HepG2 (cell line): ENCODE results near the gene CYSLTR2. TPM values are rescaled to one million over a fixed set of nuclear protein-coding genes. Genes with fewer than 3 reads are reported as not detected.

Experiments used
- ATAC-seq: fragments of 200-7000 bp; cut with Tn5 transposase; 3 replicates; pipeline ENCODE4 v1.9.1; 2020; ENCODE audit warnings: mild to moderate bottlenecking, moderate library complexity
- BruUV-seq: library from RNA; stranded (reverse); fragments of 400-500 nt; replicated peaks from 2 replicates; lab custom pipeline; 2021; lab: Mats Ljungman, UMichigan
- CTCF ChIA-PET: fragments of 300-600 bp; formaldehyde crosslinking; extraction: SDS; loops from one replicate; lab custom pipeline; 2021; ENCODE audit warnings: low total read pairs, inconsistent platforms, low intra/inter-chr PET ratio; lab: Yijun Ruan, JAX
- POLR2A ChIA-PET: fragments of 350-600 bp; sonication (Branson Sonifier 250); formaldehyde crosslinking; loops from one replicate; lab custom pipeline; 2020; ENCODE audit warnings: antibody characterized with exemption, inconsistent platforms; lab: Yijun Ruan, JAX
- DNase-seq: peaks from one replicate; pipeline ENCODE4 v3.0.0-alpha.2; 2015; ENCODE audit warnings: low spot score
- FAIRE-seq: peaks from 3 replicates; lab custom pipeline; 2011; peaks lifted over from hg19 to GRCh38; lab: Jason Lieb, UNC
- H2AFZ ChIP-seq: one replicate; pipeline ENCODE4 v1.6.1; 2011; ENCODE audit warnings: low read length, inconsistent platforms
- H3K27ac ChIP-seq: fragments of 300-600 bp; 3 replicates; pipeline ENCODE4 v1.8.0; 2011; ENCODE audit warnings: mixed run types, mild to moderate bottlenecking, mixed read lengths, low read length, inconsistent platforms; ENCODE audit not compliant: insufficient read depth; ENCODE audit errors: extremely low read length
- H3K27me3 ChIP-seq, 2 experiments: fragments of 200-600 bp in 1 of 2; 2 replicates in 1 of 2; 3 replicates in 1 of 2; pipeline versions ENCODE4 v1.6.0 to v1.8.0; 2011; ENCODE audit warnings: low read length in 2 of 2, mild to moderate bottlenecking in 2 of 2, moderate library complexity in 2 of 2, inconsistent platforms in 1 of 2; ENCODE audit not compliant: insufficient read depth in 2 of 2, control insufficient read depth in 1 of 2
- H3K36me3 ChIP-seq, 2 experiments: fragments of 200-600 bp in 1 of 2; replicated peaks in 1 of 2; 2 replicates in 1 of 2; 3 replicates in 1 of 2; pipeline versions ENCODE4 v1.5.1 to v1.8.0; 2011; ENCODE audit warnings: low read length in 2 of 2, inconsistent platforms in 1 of 2; ENCODE audit not compliant: insufficient read depth in 2 of 2, control insufficient read depth in 1 of 2
- H3K4me1 ChIP-seq: 2 replicates; pipeline ENCODE4 v1.5.1; 2012; ENCODE audit warnings: low read length, inconsistent platforms; ENCODE audit not compliant: insufficient read depth
- H3K4me2 ChIP-seq: 2 replicates; pipeline ENCODE4 v1.6.0; 2011; ENCODE audit warnings: low read depth, low read length, inconsistent platforms
- H3K4me3 ChIP-seq, 3 experiments: fragments of 200-600 bp in 1 of 3; sonication (generic), shearing (Covaris generic) in 1 of 3; replicated peaks in 1 of 3; 2 replicates each; pipeline ENCODE4 v1.5.1; 2011 to 2016; ENCODE audit warnings: low read length in 3 of 3, inconsistent platforms in 2 of 3, low read depth in 2 of 3, mild to moderate bottlenecking in 2 of 3, control low read depth in 1 of 3, mixed read lengths in 1 of 3; ENCODE audit not compliant: insufficient read depth in 1 of 3
- H3K79me2 ChIP-seq: one replicate; pipeline ENCODE4 v1.6.1; 2011; ENCODE audit warnings: low read length, inconsistent platforms; ENCODE audit not compliant: insufficient read depth
- H3K9ac ChIP-seq: 2 replicates; pipeline ENCODE4 v1.6.0; 2011; ENCODE audit warnings: mild to moderate bottlenecking, low read depth, low read length, inconsistent platforms; ENCODE audit not compliant: insufficient read depth
- H3K9me3 ChIP-seq: 2 replicates; pipeline ENCODE4 v1.5.1; 2012; ENCODE audit warnings: mild to moderate bottlenecking, low read length
- H4K20me1 ChIP-seq: 2 replicates; pipeline ENCODE4 v1.6.0; 2011; ENCODE audit warnings: inconsistent platforms, mild to moderate bottlenecking, low read length, moderate library complexity; ENCODE audit not compliant: insufficient read depth
- CBX2 ChIP-seq, 2 experiments: fragments of 200-600 bp in 1 of 2; sonication (generic); formaldehyde crosslinking in 1 of 2; IDR thresholded peaks; 2 replicates each; pipeline versions ENCODE4 v1.7.0 to v1.8.1; 2018 to 2022; ENCODE audit warnings: low read depth in 2 of 2, low read length in 1 of 2, mild to moderate bottlenecking in 1 of 2, missing genetic modification reagents in 1 of 2
- MAFK ChIP-seq, 2 experiments: IDR thresholded peaks in 1 of 2; conservative IDR thresholded peaks in 1 of 2; 2 replicates each; pipeline ENCODE4 v1.6.1; 2011; ENCODE audit warnings: improper control_type of control experiment in 2 of 2, low read length in 2 of 2
- NFE2L1 ChIP-seq: sonication (generic); formaldehyde crosslinking; IDR thresholded peaks from 2 replicates; pipeline ENCODE4 v1.4.0; 2020; ENCODE audit warnings: missing genetic modification reagents, mild to moderate bottlenecking, borderline replicate concordance
- TEAD3 ChIP-seq: optimal IDR thresholded peaks from 2 replicates; pipeline ENCODE3; 2016; ENCODE audit warnings: borderline replicate concordance
- WGBS: methylation state at CpG from one replicate; pipeline ENCODE4 v1.1.6; 2017; ENCODE audit warnings: low lambda C conversion rate; 5-methylcytosine and 5-hydroxymethylcytosine counted together
- in situ Hi-C: cut with HindIII; loops from 2 replicates; pipeline ENCODE4 v1.10.0; 2017; ENCODE audit warnings: low pct_unique_long_range_greater_than_20kb; ENCODE audit not compliant: extremely low pct_ligation_motif_present
- intact Hi-C: fragments of 100-400 bp; cut with micrococcal nuclease; formaldehyde crosslinking; loops from one replicate; pipeline ENCODE4 v1.10.0; 2022; ENCODE audit not compliant: unreplicated experiment
- polyA plus RNA-seq, 8 experiments: library from polyadenylated mRNA; depleted of rRNA in 3 of 8; stranded (reverse) in 7 of 8; unstranded in 1 of 8; fragments of >200 nt; fragmentation: Illumina TruSeq in 4 of 8; extraction: Trizol in 4 of 8; gene quantifications; 2 replicates each; pipeline versions ENCODE4 v1.2.1 to v1.2.3, GENCODE V29; 2011 to 2016; ENCODE audit warnings: low read depth in 4 of 8, missing spikeins in 1 of 8, mixed read lengths in 1 of 8; ENCODE audit not compliant: insufficient read depth in 1 of 8
- total RNA-seq, 5 experiments: library from RNA; depleted of rRNA; stranded (reverse); fragments of >200 nt; fragmentation: Illumina TruSeq; extraction: Trizol; gene quantifications; 2 replicates each; pipeline ENCODE4 v1.2.3, GENCODE V29; 2016; ENCODE audit warnings: low read depth in 1 of 5
- TF ChIP-seq, protein P1 (sequence below): IDR thresholded peaks from 2 replicates; pipeline ENCODE4 v1.6.1; 2016; ENCODE audit warnings: low read depth
- TF ChIP-seq, protein P2 (sequence below): sonication (generic); formaldehyde crosslinking; conservative IDR thresholded peaks from 2 replicates; pipeline ENCODE4 v1.4.0; 2020; ENCODE audit warnings: mild to moderate bottlenecking, missing genetic modification reagents, moderate library complexity
- TF ChIP-seq, protein P3 (sequence below): IDR thresholded peaks from 2 replicates; pipeline ENCODE4 v1.4.0; 2020; ENCODE audit warnings: mild to moderate bottlenecking, missing genetic modification reagents

CYSLTR2 gene
- total and polyA plus RNA-seq, 2 of the 13 experiments (the other 11 are each of a cell fraction or from before 2014, with no cell fraction given) = not detected

DNA sequence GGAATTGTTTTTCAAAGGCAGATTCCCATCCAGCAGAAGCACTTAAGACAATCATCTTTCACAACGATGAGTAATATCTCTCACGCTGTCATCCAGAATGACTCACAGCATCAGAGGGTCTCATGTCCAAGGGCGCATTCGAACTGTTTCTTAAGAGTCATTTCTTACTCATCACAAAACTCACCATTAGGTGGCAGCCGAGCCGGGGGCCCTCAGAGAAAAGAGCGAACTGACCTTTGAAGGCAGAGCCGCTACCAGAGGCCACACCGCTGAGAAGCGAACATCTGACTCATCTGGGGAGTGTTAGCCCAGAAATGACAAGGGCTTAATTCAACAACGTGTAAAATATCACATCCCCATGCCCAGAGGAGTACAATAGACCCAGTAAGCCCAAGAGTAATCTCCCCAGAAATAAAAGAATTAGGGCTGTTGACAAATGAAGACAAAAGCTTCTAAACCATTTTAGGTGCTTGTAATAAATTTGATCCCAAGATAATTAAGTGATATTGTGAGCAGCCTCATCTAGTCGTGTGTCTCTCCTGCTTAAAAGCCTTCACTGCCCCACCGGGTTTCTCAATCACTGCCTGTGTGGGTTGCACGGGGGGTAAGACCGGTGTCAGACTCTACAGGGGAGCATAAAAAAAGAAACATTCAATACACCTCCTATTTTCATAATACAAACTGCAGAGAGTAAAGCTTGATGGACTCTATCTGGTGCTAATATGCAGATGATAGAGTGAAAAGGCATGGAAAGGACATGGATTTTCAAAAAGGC is 96.2 kb downstream of the CYSLTR2 start:
- ChIA-PET POLR2A (no interaction called here), CTCF (interaction anchor here (0.9 to 3.3 kb wide), 2 partner anchors 18 to 154 kb away, joined by 3 to 27 read pairs; no protein-coding TSS in a partner anchor)
- Histone ChIP-seq H2AFZ (no peak overlapping the region), H3K4me1 (peaks cover 11% of the 10 kb centered on the region), H3K36me3 (no peaks in the 10 kb centered on the region), H3K9ac (no peak overlapping the region), H3K27me3 (no peaks in the 10 kb centered on the region), H3K27ac (no peak overlapping the region), H3K79me2 (no peaks in the 10 kb centered on the region), H4K20me1 (no peaks in the 10 kb centered on the region), H3K9me3 (no peaks in the 10 kb centered on the region), H3K4me3 (no peak overlapping the region), H3K4me2 (peak overlapping the region; percentile 36)
- DNase-seq (peak; percentile 76), FAIRE-seq (peak; percentile 82), ATAC-seq (peak; percentile 97)
- BruUV-seq = no TSS peak
- intact Hi-C loops (loop anchor here (1.0 kb wide), 1 partner anchor 19 kb away; no protein-coding TSS in a partner anchor), in situ Hi-C loops (loop anchor here (25.0 kb wide), 2 partner anchors 438 to 613 kb away; partner anchors contain the start of gene RB1)
- 11% methylated on average over 12 of the region's 15 CpGs for WGBS
- TF ChIP-seq, protein P1, sequence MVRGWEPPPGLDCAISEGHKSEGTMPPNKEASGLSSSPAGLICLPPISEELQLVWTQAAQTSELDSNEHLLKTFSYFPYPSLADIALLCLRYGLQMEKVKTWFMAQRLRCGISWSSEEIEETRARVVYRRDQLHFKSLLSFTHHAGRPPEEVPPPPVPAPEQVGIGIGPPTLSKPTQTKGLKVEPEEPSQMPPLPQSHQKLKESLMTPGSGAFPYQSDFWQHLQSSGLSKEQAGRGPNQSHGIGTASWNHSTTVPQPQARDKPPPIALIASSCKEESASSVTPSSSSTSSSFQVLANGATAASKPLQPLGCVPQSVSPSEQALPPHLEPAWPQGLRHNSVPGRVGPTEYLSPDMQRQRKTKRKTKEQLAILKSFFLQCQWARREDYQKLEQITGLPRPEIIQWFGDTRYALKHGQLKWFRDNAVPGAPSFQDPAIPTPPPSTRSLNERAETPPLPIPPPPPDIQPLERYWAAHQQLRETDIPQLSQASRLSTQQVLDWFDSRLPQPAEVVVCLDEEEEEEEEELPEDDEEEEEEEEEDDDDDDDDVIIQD (CRISPR knock-in tag) = peak; percentile 38; the same call in 1 of the 2 replicates
- TF ChIP-seq TEAD3 (CRISPR knock-in tag) = peak; percentile 15
- no peak for TF ChIP-seq CBX2 (IDR thresholded peaks at IDR 0.05; ENCODE audit: low read depth, low read length)
- TF ChIP-seq CBX2 (CRISPR knock-in tag; IDR thresholded peaks at IDR 0.05; ENCODE audit: low read depth) = no peak
- TF ChIP-seq, protein P2, sequence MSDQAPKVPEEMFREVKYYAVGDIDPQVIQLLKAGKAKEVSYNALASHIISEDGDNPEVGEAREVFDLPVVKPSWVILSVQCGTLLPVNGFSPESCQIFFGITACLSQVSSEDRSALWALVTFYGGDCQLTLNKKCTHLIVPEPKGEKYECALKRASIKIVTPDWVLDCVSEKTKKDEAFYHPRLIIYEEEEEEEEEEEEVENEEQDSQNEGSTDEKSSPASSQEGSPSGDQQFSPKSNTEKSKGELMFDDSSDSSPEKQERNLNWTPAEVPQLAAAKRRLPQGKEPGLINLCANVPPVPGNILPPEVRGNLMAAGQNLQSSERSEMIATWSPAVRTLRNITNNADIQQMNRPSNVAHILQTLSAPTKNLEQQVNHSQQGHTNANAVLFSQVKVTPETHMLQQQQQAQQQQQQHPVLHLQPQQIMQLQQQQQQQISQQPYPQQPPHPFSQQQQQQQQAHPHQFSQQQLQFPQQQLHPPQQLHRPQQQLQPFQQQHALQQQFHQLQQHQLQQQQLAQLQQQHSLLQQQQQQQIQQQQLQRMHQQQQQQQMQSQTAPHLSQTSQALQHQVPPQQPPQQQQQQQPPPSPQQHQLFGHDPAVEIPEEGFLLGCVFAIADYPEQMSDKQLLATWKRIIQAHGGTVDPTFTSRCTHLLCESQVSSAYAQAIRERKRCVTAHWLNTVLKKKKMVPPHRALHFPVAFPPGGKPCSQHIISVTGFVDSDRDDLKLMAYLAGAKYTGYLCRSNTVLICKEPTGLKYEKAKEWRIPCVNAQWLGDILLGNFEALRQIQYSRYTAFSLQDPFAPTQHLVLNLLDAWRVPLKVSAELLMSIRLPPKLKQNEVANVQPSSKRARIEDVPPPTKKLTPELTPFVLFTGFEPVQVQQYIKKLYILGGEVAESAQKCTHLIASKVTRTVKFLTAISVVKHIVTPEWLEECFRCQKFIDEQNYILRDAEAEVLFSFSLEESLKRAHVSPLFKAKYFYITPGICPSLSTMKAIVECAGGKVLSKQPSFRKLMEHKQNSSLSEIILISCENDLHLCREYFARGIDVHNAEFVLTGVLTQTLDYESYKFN (CRISPR knock-in tag) = no peak
- no peak for TF ChIP-seq NFE2L1 (CRISPR knock-in tag)
- 0 out of 4 replicates have a peak, but pooled peaks of 1 of the 2 experiments have one; percentile 14 for TF ChIP-seq MAFK (conservative IDR thresholded peaks at IDR 0.05 in 1 of 2, IDR thresholded peaks at IDR 0.05 in 1 of 2; ENCODE audit: low read length in 2 of 2)
- TF ChIP-seq, protein P3, sequence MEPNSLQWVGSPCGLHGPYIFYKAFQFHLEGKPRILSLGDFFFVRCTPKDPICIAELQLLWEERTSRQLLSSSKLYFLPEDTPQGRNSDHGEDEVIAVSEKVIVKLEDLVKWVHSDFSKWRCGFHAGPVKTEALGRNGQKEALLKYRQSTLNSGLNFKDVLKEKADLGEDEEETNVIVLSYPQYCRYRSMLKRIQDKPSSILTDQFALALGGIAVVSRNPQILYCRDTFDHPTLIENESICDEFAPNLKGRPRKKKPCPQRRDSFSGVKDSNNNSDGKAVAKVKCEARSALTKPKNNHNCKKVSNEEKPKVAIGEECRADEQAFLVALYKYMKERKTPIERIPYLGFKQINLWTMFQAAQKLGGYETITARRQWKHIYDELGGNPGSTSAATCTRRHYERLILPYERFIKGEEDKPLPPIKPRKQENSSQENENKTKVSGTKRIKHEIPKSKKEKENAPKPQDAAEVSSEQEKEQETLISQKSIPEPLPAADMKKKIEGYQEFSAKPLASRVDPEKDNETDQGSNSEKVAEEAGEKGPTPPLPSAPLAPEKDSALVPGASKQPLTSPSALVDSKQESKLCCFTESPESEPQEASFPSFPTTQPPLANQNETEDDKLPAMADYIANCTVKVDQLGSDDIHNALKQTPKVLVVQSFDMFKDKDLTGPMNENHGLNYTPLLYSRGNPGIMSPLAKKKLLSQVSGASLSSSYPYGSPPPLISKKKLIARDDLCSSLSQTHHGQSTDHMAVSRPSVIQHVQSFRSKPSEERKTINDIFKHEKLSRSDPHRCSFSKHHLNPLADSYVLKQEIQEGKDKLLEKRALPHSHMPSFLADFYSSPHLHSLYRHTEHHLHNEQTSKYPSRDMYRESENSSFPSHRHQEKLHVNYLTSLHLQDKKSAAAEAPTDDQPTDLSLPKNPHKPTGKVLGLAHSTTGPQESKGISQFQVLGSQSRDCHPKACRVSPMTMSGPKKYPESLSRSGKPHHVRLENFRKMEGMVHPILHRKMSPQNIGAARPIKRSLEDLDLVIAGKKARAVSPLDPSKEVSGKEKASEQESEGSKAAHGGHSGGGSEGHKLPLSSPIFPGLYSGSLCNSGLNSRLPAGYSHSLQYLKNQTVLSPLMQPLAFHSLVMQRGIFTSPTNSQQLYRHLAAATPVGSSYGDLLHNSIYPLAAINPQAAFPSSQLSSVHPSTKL (CRISPR knock-in tag) = peak; percentile 56; the same call in 1 of the 2 replicates
